ENCODE results near the gene GUCY2C.

DNA sequence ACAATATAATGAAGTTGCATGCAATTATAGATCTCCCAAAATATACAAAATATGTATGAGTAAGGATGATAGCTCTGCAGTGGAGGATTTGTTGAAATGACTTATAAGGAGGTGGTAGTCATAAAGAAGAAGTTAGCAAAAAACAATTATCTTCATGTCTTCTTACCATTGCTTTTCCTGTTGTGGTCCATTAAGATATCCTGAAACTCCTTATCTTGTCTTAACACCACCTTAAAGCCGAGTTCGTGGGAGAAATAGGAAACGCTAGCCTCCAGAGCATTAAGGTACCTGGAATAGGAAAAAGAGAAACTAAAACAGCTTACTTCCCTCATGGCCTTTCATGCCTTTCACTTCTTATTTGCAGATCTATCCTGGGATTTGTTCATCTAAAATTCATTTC lies 15.2 kb downstream of the GUCY2C start:
- TF ChIP-seq POLR2AphosphoS5 (IDR thresholded peaks at IDR 0.05; ENCODE audit: borderline replicate concordance, low read depth, low read length) (no peak), EZH2 (IDR thresholded peaks at IDR 0.05) (no peak), FOXP2 (optimal IDR thresholded peaks at IDR 0.05; ENCODE audit: control extremely low read depth, extremely low read length, insufficient read depth) (no peak)

Data from SK-N-MC (cell line).